H1 (cell line): ENCODE results near the gene GCM1. TPM values are rescaled to one million over a fixed set of nuclear protein-coding genes. Genes with fewer than 3 reads are reported as not detected.

Experiments
- BRCA1 ChIP-seq: IDR thresholded peaks from 2 replicates; pipeline ENCODE4 v1.6.1; 2012; ENCODE audit warnings: low read depth, low read length, improper control_type of control experiment
- SAP30 ChIP-seq: fragments of 300-600 bp; sonication (generic); IDR thresholded peaks from 2 replicates; pipeline ENCODE4 v1.7.1; 2012; ENCODE audit warnings: low read length, moderate library complexity, mild to moderate bottlenecking, inconsistent platforms; ENCODE audit not compliant: insufficient read depth, insufficient replicate concordance
- ZNF274 ChIP-seq: IDR thresholded peaks from 2 replicates; pipeline ENCODE4 v1.7.0; 2012; ENCODE audit warnings: low read length, borderline replicate concordance; ENCODE audit errors: extremely low read depth
- polyA plus RNA-seq, 7 experiments: library from polyadenylated mRNA; depleted of rRNA in 3 of 7; stranded (reverse) in 5 of 7; unstranded in 2 of 7; fragments of >200 nt in 5 of 7; fragments of 200-250 nt in 2 of 7; gene quantifications; 1 replicate in 5 of 7; 2 replicates in 1 of 7; 4 replicates in 1 of 7; pipeline versions ENCODE4 v1.2.1 to v1.2.3, GENCODE V29; 2011 to 2013; ENCODE audit warnings: missing spikeins in 2 of 7, mixed read lengths in 2 of 7
- total RNA-seq: library from RNA; stranded (reverse); fragmentation: NEBNext Ultra II Directional; extraction: Animal tissue kit (Norgen Biotek cat#: 25700); gene quantifications from 2 replicates; pipeline ENCODE4 v1.2.1, GENCODE V29; 2021

GCM1 gene
- total and polyA plus RNA-seq, 2 of the 8 experiments (the other 6 are each of a cell fraction or from before 2014, with no cell fraction given), result not detected

DNA sequence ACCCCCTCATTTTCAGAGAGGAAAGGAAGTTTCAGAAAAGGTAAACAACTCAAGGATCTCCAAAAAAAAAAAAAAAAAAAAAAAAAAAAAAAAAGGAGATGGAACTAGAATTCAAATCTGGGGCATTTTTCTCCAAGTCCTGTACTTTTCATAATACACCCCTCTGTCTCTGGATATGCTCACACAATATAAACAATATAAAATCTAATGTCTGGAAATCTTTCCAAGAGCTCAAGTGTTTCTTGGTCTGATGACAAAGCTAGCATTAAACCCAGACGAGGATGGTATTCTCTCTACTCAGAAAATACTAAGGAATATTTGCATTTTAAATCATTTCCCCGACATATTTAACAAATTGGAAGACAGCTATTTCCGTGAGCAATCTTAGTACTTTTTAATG lies 5.8 kb downstream of the GCM1 start (continued):
- TF ChIP-seq BRCA1 (no peak), SAP30 (no peak), ZNF274 (no peak)
